T-helper 1 cell treated with Interleukin-12 subunit alpha and Interleukin-12 subunit beta and Interleukin-4 antibody, amounts not matched to agents 30 ng/mL and 1 ng/mL, for 36 hours (primary cell): ENCODE data around the gene CDH13. TPM values are rescaled to one million over a fixed set of nuclear protein-coding genes. Genes with fewer than 3 reads are reported as not detected.

ENCODE experiments used
- intact Hi-C: fragments of 100-400 bp; cut with micrococcal nuclease; formaldehyde crosslinking; loops from one replicate; pipeline ENCODE4 v1.15.1; 2024
- total RNA-seq: library from RNA; stranded (reverse); gene quantifications from 2 replicates; pipeline ENCODE4 v1.2.3, GENCODE V29; 2022

The CDH13 gene
- total RNA-seq, 1 donor from 2014 or later: not detected

GRCh38 chr16:83813823-83814658, 1187.3 kb downstream of the CDH13 start:
- intact Hi-C loops: no loop called here

GRCh38 chr16:83814659-83814985, 1187.9 kb downstream of the CDH13 start:
- intact Hi-C loops: no loop called here

- intact Hi-C loops: no loop called here
Observed at GRCh38 chr16:83817022-83817421, 1190.3 kb downstream of the CDH13 start.

- intact Hi-C loops: no loop called here
Observed at GRCh38 chr16:83818276-83818675, 1191.5 kb downstream of the CDH13 start.

GRCh38 chr16:83819361-83819760, 1192.6 kb downstream of the CDH13 start:
- intact Hi-C loops: no loop called here

GRCh38 chr16:83826146-83826913, 1199.6 kb downstream of the CDH13 start:
- intact Hi-C loops: loop anchor here (1.0 to 5.0 kb wide), 8 partner anchors 18 to 1564 kb away; partner anchors contain the start of genes MLYCD and TAF1C

- intact Hi-C loops: no loop called here
Observed at GRCh38 chr16:83830091-83830768, 1203.5 kb downstream of the CDH13 start.

GRCh38 chr16:83830769-83831455, 1204.1 kb downstream of the CDH13 start:
- intact Hi-C loops: no loop called here

- intact Hi-C loops: no loop called here
Observed at GRCh38 chr16:83831456-83831987, 1204.8 kb downstream of the CDH13 start.

- intact Hi-C loops: no loop called here
Observed at GRCh38 chr16:83833921-83834320, 1207.2 kb downstream of the CDH13 start.

GRCh38 chr16:83835586-83836566, 1209.1 kb downstream of the CDH13 start:
- intact Hi-C loops: loop anchor here (1.0 to 2.0 kb wide), 2 partner anchors 29 to 63 kb away; partner anchors contain the start of genes HSBP1 and MLYCD

- intact Hi-C loops: loop anchor here (2.0 kb wide), 1 partner anchor 61 kb away; the partner anchor contains the start of gene MLYCD
Observed at GRCh38 chr16:83837566-83837965, 1210.8 kb downstream of the CDH13 start.

GRCh38 chr16:83838151-83838550, 1211.4 kb downstream of the CDH13 start:
- intact Hi-C loops: no loop called here

- intact Hi-C loops: no loop called here
Observed at GRCh38 chr16:83839561-83839960, 1212.8 kb downstream of the CDH13 start.

GRCh38 chr16:83840060-83840617, 1213.4 kb downstream of the CDH13 start:
- intact Hi-C loops: no loop called here

- intact Hi-C loops: no loop called here
Observed at GRCh38 chr16:83842291-83842690, 1215.5 kb downstream of the CDH13 start.

GRCh38 chr16:83842756-83843507, 1216.2 kb downstream of the CDH13 start:
- intact Hi-C loops: no loop called here

- intact Hi-C loops: no loop called here
Observed at GRCh38 chr16:83843657-83844056, 1216.9 kb downstream of the CDH13 start.

- intact Hi-C loops: no loop called here
Observed at GRCh38 chr16:83845263-83845662, 1218.5 kb downstream of the CDH13 start.
